ENCODE results near the gene APOE.
"Not testable (repeated sequence)": the region's sequence is repeated elsewhere in the genome, so short reads cannot be mapped to it uniquely, and the experiment has no call there.

The APOE gene

DNA sequence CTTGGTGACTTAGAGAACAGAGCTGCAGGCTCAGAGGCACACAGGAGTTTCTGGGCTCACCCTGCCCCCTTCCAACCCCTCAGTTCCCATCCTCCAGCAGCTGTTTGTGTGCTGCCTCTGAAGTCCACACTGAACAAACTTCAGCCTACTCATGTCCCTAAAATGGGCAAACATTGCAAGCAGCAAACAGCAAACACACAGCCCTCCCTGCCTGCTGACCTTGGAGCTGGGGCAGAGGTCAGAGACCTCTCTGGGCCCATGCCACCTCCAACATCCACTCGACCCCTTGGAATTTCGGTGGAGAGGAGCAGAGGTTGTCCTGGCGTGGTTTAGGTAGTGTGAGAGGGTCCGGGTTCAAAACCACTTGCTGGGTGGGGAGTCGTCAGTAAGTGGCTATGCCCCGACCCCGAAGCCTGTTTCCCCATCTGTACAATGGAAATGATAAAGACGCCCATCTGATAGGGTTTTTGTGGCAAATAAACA is 18.7 kb downstream of the APOE start:
- DNase-seq (ENCODE audit: extremely low spot score), result no peak
- TF ChIP-seq, protein P1, sequence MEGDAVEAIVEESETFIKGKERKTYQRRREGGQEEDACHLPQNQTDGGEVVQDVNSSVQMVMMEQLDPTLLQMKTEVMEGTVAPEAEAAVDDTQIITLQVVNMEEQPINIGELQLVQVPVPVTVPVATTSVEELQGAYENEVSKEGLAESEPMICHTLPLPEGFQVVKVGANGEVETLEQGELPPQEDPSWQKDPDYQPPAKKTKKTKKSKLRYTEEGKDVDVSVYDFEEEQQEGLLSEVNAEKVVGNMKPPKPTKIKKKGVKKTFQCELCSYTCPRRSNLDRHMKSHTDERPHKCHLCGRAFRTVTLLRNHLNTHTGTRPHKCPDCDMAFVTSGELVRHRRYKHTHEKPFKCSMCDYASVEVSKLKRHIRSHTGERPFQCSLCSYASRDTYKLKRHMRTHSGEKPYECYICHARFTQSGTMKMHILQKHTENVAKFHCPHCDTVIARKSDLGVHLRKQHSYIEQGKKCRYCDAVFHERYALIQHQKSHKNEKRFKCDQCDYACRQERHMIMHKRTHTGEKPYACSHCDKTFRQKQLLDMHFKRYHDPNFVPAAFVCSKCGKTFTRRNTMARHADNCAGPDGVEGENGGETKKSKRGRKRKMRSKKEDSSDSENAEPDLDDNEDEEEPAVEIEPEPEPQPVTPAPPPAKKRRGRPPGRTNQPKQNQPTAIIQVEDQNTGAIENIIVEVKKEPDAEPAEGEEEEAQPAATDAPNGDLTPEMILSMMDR (IDR thresholded peaks at IDR 0.05; ENCODE audit: control extremely low read depth, extremely low read depth, low read depth, missing control alignments), result no peak
- POLR2A ChIA-PET, result no interaction called here
- CTCF ChIA-PET, result interaction anchor here (1.6 kb wide), 1 partner anchor 24 kb away, joined by 3 read pairs; no protein-coding TSS in a partner anchor

DNA sequence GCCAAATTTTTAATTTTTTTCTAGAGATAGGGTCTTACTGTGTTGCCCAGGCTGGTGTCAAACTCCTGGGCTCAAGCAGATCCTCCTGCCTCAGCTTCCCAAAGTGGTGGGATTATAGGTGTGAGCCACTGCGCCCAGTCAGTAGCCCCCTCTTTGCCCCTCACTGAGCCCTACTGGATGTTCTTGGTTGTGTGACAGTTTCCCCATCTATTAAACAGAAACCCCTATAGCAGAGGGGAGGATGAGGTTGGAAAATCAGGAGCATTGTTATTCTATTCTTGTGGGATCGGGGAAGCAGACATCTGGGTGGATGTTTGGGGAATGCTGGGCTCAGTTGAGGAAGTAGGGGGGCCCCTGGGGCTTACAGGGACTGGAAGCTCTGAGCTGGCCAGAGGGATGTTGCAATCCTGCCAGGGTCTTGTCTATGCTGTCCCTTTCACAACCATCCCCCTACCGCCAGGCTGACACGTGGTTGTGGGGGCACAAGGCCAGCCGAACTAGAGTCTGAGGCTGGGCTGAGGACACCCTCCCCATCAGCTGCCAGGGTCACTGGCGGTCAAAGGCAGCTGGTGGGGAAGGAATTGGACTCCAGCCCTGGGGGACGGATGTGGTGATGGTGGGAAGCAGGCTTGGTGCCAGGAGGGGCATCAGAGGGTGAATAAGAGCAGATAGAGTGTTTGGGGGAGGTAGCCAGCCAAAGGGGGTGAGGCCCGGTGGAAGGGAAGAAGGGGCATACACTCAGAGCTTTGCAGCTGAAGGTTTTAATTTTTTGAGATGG is 19.7 kb downstream of the APOE start:
- ChIA-PET POLR2A (no interaction called here), CTCF (interaction anchor here (1.0 to 1.9 kb wide), 4 partner anchors 20 to 141 kb away, joined by 3 to 6 read pairs (median 3); partner anchors contain the start of gene APOE)
- DNase-seq (ENCODE audit: extremely low spot score), result no peak
- TF ChIP-seq, protein P1 (IDR thresholded peaks at IDR 0.05; ENCODE audit: control extremely low read depth, extremely low read depth, low read depth, missing control alignments), result no peak

DNA sequence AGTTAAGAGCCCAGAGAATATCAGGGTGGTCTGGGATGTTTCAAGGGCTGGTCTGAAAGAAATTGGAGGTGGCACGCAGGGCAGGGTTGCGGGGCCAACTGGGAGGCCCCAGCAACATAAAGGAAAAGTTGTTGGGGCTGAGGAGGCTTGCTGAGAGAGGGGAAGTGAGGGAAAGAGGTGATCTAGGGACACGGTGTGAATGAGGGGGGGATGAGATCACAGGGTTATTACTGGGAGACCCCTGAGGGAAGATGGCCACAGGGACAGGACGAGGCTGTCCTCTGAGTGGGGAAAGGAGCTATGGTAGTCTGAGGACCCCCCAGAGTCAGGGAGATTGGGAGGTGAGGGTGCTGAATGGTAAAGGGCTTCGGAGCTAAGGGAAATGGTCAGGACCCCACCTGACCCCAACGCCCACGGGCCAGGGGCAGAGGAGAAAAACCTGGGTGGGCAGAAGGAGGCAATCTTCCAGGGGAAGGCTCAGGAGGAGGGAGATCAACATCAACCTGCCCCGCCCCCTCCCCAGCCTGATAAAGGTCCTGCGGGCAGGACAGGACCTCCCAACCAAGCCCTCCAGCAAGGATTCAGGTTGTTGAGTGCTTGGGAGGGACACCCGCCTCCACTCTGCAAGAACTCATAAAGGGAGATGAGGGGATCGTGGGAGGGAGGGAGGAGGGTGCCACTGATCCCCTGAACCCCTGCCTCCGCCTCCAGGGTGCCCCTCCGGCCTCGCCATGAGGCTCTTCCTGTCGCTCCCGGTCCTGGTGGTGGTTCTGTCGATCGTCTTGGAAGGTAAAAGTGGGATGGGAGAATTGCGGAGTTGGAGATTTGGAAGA is 20.9 kb downstream of the APOE start:
- DNase-seq (ENCODE audit: extremely low spot score); POLR2A ChIA-PET: not testable (repeated sequence)
- CTCF ChIA-PET, result interaction anchor here (1.0 to 1.9 kb wide), 2 partner anchors 21 to 23 kb away, joined by 3 to 6 read pairs; partner anchors contain the start of gene APOE

DNA sequence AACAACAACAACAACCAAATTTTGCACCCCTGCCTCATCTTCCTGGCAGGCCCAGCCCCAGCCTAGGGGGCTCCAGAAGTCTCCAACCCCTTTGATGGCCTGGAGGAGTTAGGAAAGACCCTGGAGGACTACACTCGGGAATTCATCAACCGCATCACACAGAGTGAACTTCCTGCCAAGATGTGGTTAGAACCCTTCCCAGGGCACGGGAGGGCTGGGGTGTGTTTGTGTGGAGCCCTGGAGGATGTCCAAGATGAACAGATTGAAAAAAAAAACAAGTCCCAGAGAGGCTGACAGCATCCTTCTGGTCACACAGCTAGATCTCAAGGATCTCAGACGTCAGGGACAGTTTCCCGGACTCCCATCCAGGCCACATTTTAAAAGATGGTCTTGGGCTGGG is 22.1 kb downstream of the APOE start:
- no peak for DNase-seq (ENCODE audit: extremely low spot score)
- CTCF ChIA-PET, result no interaction called here
- TF ChIP-seq, protein P1 (IDR thresholded peaks at IDR 0.05; ENCODE audit: control extremely low read depth, extremely low read depth, low read depth, missing control alignments), result no peak
- POLR2A ChIA-PET, result no interaction called here

DNA sequence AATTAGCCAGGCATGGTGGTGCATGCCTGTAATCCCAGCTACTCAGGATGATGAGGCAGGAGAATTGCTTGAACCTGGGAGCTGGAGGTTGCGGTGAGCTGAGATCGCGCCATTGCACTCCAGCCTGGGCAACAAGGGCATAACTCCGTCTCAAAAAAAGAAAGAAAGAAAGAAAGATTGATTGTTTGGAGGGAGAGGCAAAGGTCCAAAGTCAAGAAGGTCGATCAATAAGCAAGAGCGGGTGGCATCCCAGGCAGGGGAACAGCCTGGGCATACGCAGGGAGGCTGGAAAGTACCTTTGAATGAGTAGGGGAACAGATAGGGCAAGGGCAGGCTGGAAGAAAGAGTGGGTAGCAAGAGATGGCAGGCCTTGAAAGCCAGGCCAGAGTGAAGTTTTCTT is 24.5 kb downstream of the APOE start:
- POLR2A ChIA-PET, result no interaction called here
- TF ChIP-seq, protein P1 (IDR thresholded peaks at IDR 0.05; ENCODE audit: control extremely low read depth, extremely low read depth, low read depth, missing control alignments), result no peak
- CTCF ChIA-PET, result no interaction called here
- DNase-seq (ENCODE audit: extremely low spot score), result no peak

DNA sequence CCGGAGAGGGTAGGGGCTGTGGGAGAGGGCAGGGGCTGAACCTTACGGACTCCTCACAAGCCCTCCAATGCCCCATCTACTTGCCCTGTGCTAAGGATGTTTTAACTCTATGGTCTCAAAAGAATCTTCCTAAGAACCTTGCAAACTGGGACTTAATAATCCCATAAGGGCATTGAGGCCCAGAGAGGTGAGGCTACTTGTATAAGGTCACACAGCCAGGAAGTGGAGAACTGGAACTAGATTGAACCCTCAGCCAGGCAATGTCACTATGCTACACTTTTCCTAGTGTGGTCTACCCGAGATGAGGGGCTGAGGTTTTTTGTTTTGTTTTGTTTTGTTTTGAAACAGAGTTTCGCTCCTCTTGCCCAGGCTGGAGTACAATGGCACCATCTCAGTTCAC is 25.9 kb downstream of the APOE start:
- DNase-seq (ENCODE audit: extremely low spot score), result no peak
- POLR2A ChIA-PET, result no interaction called here
- CTCF ChIA-PET, result no interaction called here
- TF ChIP-seq, protein P1 (IDR thresholded peaks at IDR 0.05; ENCODE audit: control extremely low read depth, extremely low read depth, low read depth, missing control alignments), result no peak

DNA sequence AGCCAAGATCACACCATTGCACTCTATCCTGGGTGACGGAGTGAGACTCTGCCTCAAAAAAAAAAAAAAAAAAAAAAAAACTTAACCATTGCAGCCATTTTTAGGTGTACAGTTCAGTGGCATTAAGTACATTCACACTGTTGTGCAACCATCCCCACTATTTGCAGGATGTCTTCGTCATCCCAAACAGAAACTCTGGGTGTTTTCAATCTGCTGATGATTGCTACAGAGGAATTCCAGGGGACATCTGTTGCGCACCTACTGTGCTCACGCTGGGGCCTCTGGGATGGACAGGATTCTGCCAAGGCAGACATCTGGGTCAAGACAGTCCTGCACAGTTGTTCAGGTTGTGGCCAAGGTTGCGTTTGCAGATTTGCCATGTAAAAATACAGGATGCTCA is 34.1 kb downstream of the APOE start:
- TF ChIP-seq, protein P1 (IDR thresholded peaks at IDR 0.05; ENCODE audit: control extremely low read depth, extremely low read depth, low read depth, missing control alignments), result no peak
- no peak for DNase-seq (ENCODE audit: extremely low spot score)
- POLR2A ChIA-PET, result no interaction called here
- CTCF ChIA-PET, result no interaction called here

Data from GM10248 (cell line).